ENCODE measurements around the gene MAP2K5. TPM values are rescaled to one million over a fixed set of nuclear protein-coding genes. Genes with fewer than 3 reads are reported as not detected.

Gene MAP2K5
- total RNA-seq, 1 donor from 2014 or later: 19.6 TPM

GRCh38 chr15:67775250-67775649 is 232.7 kb downstream of the MAP2K5 start:
- Mint-ChIP-seq H3K27me3 (ENCODE audit: low read depth) (no peaks in the 10 kb centered on the region), H3K4me1 (peaks cover 4% of the 10 kb centered on the region), H3K27ac (ENCODE audit: unreplicated experiment) (no peak overlapping the region), H3K4me3 (no peak overlapping the region), H3K9me3 (no peaks in the 10 kb centered on the region), H3K36me3 (ENCODE audit: low read depth) (no peaks in the 10 kb centered on the region)
- no peak for DNase-seq (ENCODE audit: low read depth, low spot score)
- no peak for TF ChIP-seq CTCF (conservative IDR thresholded peaks at IDR 0.05)

- Mint-ChIP-seq H3K9me3 (no peaks in the 10 kb centered on the region), H3K27ac (ENCODE audit: unreplicated experiment) (no peak overlapping the region), H3K4me3 (no peak overlapping the region), H3K27me3 (ENCODE audit: low read depth) (no peaks in the 10 kb centered on the region), H3K36me3 (ENCODE audit: low read depth) (no peaks in the 10 kb centered on the region), H3K4me1 (peaks cover 8% of the 10 kb centered on the region)
- DNase-seq (ENCODE audit: low read depth, low spot score): no peak
- no peak for TF ChIP-seq CTCF (conservative IDR thresholded peaks at IDR 0.05)
These were observed 233.5 kb downstream of the MAP2K5 start for GRCh38 chr15:67775998-67776397.

- H3K9me3 Mint-ChIP-seq: no peaks in the 10 kb centered on the region
- no peak for TF ChIP-seq CTCF (conservative IDR thresholded peaks at IDR 0.05)
These were observed 234.1 kb downstream of the MAP2K5 start for GRCh38 chr15:67776600-67776999.

GRCh38 chr15:67777071-67777470 is 234.6 kb downstream of the MAP2K5 start:
- Mint-ChIP-seq H3K9me3 (no peaks in the 10 kb centered on the region), H3K4me1 (peaks cover 18% of the 10 kb centered on the region), H3K27me3 (ENCODE audit: low read depth) (no peaks in the 10 kb centered on the region), H3K36me3 (ENCODE audit: low read depth) (no peaks in the 10 kb centered on the region), H3K4me3 (no peak overlapping the region), H3K27ac (ENCODE audit: unreplicated experiment) (no peak overlapping the region)
- no peak for DNase-seq (ENCODE audit: low read depth, low spot score)
- TF ChIP-seq CTCF (conservative IDR thresholded peaks at IDR 0.05): no peak

More at GRCh38 chr15:67776600-67776999, 234.1 kb downstream of the MAP2K5 start:
- no peaks in the 10 kb centered on the region for H3K36me3 Mint-ChIP-seq (ENCODE audit: low read depth)
- no peaks in the 10 kb centered on the region for H3K27me3 Mint-ChIP-seq (ENCODE audit: low read depth)
- H3K4me3 Mint-ChIP-seq: no peak overlapping the region
- H3K4me1 Mint-ChIP-seq: peaks cover 14% of the 10 kb centered on the region
- no peak overlapping the region for H3K27ac Mint-ChIP-seq (ENCODE audit: unreplicated experiment)
- no peak for DNase-seq (ENCODE audit: low read depth, low spot score)

GRCh38 chr15:67777773-67778172 is 235.3 kb downstream of the MAP2K5 start:
- Mint-ChIP-seq H3K9me3 (no peaks in the 10 kb centered on the region), H3K4me1 (peaks cover 25% of the 10 kb centered on the region), H3K36me3 (ENCODE audit: low read depth) (no peaks in the 10 kb centered on the region), H3K27me3 (ENCODE audit: low read depth) (no peaks in the 10 kb centered on the region), H3K27ac (ENCODE audit: unreplicated experiment) (no peak overlapping the region), H3K4me3 (no peak overlapping the region)
- no peak for DNase-seq (ENCODE audit: low read depth, low spot score)
- TF ChIP-seq CTCF (conservative IDR thresholded peaks at IDR 0.05): no peak

Measured in neural crest cell (in vitro differentiated cells).